D341Med (cell line): ENCODE measurements around the gene IQCN.

Experiments used
- DNase-seq: peaks from one replicate; pipeline ENCODE4 v3.0.0; 2012; ENCODE audit warnings: low spot score

Gene IQCN

DNA sequence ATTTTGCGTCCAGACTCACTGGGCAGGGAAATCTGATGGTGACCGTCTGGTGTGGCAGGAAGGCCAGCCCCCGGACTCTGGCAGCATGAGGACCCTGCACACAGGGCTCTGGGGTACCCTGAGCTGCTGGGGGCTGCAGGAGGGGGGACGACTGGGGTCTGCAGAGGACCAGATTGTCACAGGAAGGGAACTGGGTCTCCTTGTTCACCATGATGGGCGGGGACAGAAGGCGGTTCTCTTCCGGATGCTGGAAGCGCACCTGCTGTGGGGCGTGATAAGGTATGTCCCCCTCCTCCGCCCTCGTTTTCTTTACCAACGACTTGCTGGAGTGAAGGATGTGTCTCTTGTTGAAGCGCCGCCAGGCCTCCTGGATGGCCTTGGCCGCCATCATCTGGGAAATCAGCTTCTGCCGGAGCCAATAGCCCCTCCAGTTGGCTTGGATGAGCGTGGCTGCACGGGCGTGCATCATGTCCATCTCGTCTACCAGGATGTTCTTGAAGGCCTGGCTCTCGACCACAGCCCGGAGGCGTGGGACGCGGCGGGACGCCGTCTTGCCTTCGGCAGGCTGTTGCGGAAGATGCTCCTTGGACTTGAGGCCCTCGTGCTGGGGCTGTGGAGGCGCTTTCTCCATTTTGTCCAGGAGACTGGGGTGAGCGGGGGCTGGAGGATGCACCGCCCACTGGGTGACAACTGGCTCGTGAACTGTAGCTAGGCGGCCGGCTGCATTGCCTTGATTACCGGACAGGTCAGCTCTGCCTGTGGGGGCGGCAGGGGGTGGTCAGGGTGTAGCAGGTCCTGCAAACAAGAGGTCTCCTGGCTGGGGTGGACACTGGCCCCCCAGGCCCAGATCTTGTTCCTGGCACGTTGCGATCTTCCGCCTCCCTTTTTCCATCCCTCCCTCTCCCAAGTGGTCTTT lies 7.2 kb downstream of the IQCN start:
- no peak for DNase-seq

DNA sequence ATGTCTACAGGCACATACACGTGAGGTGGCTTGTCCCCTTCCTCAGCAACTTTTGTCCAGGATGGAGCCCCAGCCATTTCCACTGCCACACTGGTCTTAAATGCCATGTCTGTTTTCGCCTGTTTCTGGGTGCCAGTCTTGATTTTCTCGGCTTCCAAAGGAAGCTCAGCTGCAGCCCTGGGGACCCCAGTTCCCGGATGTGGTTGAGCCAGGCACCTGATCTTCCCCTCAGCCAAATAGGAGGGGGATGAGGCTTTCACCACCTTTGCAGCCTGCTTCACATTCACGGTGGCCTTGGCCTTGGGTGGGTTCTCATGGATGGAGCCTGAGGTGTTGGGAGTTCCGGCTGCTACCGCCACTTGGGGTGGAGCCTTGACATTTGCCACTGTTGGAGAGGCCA lies 8.7 kb downstream of the IQCN start:
- no peak for DNase-seq

DNA sequence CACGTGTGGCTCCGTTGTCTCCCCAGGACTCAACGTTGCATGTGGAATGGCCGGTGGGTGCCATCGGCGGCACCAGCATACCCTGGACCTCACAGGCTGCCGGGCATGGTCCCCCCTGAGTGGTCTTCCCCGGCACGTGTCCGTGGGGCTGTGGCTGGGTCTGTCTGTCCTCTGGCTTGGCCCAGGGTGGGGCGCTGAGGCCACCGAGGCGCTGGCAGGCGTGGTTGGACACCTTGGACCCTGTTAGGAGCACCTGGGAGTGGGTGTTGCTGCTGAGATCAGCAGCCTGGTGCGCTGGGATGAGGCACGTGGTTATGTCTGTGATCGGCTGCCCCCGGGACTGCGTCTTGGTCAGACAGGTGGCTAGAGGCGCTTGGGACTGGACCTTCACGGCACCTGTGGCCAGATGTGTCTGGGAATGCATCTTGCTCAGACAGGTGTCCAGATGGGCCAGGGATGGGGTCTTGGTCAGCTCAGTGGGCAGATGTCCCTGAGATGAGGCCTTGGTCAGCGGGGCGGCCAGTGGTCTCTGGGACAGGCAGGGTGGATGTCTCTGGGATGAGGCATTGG lies 9.2 kb downstream of the IQCN start:
- DNase-seq: no peak

DNA sequence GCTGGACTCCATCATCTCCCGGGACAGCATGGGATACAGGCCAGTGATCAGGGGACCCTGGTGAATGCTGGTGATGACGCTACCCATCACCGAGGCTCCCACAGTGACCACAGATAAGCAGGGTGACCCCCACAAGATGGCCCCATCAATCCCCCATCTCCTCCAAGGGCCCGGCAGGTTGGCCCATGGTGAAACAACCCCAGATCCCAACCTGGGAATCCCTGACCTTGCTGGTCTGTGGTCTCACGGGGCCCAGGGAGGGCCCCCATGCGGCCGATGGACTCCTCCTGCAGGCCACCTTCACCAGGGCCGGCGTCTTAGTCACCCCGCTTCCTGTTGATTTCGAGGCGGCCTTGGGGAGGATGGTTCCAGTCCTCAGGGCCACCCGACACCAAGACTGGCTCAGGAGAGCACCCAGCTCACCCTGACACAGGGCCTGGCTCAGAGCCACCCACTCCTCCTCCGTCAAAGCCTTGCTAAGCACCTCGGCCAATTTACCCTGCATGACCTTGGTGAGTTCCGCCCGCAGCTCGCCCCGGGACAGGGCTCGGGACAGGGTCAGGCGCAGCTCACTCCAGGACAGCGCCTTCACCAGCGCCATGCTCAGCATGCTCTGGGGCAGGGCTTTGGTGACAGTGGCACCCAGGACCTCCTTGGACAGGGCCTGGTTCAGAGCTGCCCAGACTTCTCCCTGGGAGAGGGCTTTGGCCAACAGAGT lies 10.0 kb downstream of the IQCN start:
- no peak for DNase-seq

DNA sequence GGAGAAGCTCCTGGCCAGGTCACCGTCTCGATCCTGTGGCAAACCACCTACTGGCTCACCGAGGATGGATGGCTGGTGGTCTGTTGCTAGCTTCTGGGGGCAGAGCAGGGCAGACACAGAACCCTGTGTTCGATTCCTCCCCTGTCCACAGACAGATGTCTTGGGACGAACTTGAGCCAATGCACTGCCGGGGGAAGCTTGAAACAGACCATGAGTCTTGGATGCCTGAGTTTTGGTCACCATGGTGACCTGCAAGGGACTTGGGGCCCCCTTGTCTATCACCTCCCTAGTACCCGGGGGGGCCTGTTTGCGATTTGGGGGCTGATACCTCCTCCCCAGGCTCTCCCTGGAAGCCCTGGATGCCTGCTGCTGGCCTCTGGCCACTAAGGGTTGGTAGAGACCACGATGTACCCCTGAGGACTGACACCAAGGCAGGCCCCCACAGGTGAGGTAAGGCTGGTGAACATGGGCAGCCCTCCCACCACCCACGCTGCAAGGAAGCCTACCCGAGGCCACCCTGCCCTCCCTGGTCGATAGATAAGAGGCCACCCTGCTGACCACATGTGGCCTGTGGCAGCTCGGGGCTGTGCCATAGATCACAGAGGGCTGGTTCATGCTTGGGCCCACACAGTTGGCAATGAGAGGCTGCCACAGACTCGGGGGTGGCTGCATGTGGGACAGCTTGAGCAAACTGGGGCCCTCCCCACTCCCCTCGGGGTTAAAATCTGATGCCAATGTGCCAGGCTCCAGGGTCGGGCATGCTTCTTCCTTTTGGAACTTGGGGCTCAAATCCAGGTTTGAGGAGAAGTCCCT lies 10.7 kb downstream of the IQCN start:
- DNase-seq: no peak

DNA sequence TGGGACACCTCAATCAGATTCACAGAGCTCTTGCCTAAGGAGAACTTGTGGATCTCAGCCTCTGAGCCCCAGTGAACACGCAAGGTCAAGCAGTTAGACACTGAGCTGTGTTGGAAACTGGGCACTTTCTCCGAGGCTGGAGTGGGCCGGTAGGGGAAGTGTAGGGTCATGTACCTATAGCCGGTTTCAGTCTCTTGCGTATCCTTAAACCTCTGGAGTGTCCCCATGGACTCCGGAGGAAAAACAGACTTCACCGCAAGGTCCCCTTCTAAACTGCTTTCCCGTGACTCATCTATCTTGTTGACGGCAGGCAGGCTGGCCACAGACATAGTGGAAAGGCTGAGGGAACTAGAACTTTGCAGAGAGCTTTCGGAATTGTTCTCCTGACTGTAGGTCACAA lies 11.3 kb downstream of the IQCN start:
- DNase-seq: no peak

DNA sequence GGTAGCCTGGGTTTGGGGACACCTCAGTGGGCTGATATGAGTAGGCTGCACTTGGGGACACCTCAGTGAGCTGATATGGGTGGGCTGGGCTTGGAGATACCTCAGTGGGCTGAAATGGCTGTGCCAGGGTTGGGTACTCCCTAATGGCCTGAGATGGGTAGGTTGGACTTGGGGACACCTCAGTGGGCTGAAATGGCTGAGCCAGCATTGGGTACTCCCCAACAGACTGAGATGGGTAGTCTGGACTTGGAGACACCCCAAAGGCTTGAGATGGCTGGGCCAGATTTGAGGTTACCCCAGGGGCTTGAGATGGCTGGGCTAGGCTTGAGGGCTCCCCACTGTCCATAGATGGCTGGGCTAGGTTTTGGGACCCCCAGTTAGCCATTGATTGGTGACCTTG lies 12.1 kb downstream of the IQCN start:
- DNase-seq: no peak

DNA sequence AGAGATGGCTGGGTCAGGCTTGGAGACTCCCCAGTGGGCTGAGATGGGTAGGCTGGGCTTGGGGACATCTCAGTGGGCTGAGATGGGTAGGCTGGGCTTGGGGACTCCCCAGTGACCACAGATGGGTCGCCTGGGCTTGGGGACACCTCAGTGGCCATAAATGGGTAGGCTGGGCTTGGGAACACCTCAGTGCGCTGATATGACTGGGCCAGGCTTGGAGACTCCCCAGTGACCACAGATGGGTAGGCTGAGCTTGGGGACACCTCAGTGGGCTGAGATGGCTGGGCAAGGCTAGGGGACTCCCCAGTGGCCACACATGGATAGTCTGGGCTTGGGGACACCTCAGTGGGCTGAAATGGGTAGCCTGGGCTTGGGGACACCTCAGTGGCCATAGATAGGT lies 12.8 kb downstream of the IQCN start:
- DNase-seq: no peak

DNA sequence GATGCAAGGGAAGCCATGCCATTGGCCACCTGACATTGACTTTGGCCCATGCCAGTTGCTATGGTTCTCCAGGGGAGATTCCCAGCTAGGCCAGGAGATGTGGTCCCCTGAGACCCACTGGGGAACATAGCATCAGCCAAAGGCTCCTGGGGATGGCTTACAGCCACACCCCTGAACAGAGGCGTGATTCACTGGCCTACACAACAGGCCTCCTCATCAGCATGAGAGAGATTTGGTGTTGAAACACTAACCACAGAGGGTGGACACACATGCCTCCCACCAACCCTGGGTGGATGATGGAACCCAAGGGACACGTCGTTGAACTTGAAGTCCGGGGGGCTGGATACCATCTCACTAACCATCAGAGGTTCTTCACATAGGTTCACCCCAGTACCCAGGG lies 14.4 kb downstream of the IQCN start:
- no peak for DNase-seq

DNA sequence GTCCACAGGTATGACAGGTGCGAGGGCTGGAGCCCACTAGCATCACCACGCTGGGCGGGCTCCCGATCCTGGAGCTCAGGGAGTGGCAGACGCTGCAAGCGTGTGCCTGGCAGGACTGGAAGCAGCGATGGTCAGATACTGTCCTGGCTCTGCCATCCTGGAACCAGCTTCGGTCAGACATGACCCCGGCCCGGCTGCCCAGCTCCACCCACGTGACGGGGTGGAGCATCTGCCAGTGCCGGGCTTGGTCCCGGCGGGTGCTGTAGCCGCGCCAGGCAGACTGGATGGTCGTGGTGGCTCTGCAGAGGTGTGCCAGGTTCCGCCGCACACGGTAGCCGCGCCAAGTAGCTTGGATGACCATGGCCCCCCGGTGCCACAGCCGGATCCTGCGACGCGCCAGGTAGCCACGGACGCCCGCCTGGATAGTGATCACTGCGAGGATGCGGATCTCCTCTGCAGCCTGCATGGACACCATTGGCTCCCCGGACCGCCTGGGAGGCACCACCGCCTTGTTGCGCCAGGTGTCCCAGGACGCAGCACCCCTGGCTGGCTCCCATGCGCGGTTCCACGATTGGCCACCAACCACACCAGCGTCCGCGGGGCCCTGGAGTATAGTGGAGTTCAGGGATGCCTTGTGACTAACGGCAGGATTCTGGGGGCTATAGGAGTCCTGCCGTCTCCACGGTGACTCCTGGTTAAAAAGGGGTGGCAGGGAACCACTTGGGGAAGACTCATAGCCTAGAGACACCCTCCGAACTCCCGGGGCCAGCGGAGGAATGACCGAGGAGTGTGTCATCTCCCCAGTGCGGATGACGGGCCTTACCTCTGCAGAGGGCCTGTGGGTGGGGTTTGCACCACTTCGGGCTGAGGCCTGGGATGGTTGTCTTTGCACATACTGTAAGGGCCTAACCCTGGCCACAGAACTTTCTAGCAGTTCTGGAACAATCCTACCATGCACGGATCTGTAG lies 16.5 kb downstream of the IQCN start:
- DNase-seq: no peak

DNA sequence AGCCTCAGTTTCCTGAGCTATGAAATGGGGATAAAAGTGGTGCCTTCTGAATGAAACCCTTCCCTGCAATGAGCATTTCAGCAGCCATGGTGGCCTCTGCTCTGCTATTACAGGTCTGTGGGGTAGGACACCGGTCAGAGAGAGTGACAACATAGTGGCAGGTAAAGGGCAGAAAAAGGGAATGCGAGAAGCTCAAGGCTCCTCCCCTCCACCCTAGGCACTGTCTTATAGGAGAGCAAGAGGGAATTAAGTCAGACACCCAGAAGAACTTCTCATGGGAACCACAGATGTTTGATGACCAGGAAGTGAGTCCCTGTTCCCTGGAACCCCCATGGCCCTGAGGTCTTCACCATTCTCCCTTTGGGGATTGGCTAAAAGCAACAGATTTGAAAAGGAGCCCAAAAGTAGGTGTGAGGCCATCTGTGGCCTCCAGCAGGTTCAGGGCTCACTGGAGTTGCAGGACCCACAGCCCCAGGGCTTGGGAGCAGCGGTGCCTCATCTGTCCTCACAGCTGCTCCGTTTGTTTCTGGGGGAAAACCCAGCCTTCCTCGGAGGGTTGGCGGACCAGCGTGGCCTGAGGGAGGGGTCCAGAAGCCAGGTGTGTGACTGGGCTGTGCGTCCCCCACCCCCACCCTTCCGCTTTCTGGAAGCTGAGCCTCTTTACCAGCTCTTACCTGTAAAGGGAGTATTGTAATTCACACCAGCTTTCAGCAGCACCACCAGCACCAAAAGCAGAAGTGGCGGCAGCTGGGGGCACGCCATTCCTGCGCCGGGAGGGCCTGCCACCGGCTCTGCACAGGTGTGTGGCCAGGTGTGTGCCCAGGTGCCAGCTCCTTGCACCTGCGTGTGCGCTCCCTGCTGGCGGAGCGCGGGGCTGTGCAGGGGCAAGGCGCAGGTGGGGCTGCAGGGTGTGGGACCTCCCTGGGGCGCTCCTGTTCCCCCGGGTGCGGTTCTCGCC lies 19.4 kb downstream of the IQCN start:
- no peak for DNase-seq

DNA sequence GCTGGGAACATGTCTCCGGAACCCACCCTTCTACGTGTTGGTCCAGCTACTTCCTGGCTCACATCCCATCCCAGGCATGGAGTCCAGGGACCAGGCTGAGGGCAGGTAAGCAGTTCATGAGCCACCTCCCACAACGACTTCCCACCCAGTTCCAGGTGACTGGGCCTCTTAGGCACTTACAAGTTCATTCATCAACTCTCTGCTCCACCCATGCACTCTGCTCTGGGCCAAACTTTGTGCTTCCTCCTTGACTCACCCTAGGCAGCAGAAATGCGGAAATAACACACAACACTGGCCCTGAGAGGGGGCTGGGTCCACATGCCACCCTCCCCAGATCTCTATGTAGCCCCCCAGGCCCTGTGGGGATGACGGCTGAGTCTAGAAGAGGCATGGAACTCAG lies 20.5 kb downstream of the IQCN start:
- no peak for DNase-seq

DNA sequence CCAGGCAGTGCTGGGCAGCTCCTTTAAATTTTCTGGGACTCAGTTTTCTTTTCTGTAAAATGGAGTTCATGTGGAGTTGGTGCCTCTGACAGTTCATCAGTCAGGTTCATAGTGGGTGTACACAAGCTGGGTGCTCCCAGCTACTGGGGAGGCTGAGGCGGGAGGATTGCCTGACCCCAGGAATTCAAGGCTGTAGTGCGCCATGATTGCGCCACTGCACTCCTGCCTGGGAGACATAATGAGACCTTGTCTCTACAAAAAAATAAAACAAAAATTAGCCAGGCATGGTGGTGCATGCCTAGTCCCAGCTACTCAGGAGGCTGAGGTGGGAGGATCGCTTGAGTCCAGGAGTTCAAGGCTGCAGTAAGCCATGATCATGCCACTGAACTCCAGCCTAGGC lies 21.1 kb downstream of the IQCN start:
- DNase-seq: no peak

DNA sequence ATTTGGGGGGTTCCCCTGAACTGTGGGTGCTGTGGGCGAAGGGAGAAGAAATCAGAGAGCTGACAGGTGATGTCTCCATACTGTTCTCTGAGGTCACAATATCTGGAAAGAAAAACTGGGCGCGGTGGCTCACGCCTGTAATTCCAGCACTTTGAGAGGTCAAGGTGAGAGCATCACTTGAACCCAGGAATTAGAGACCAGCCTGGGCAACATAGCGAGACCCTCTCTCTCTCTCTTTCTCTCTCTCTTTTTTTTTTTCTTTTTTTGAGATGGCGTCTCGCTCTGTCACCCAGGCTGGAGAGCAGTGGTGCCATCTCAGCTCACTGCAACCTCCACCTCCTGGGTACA lies 21.9 kb downstream of the IQCN start:
- no peak for DNase-seq

DNA sequence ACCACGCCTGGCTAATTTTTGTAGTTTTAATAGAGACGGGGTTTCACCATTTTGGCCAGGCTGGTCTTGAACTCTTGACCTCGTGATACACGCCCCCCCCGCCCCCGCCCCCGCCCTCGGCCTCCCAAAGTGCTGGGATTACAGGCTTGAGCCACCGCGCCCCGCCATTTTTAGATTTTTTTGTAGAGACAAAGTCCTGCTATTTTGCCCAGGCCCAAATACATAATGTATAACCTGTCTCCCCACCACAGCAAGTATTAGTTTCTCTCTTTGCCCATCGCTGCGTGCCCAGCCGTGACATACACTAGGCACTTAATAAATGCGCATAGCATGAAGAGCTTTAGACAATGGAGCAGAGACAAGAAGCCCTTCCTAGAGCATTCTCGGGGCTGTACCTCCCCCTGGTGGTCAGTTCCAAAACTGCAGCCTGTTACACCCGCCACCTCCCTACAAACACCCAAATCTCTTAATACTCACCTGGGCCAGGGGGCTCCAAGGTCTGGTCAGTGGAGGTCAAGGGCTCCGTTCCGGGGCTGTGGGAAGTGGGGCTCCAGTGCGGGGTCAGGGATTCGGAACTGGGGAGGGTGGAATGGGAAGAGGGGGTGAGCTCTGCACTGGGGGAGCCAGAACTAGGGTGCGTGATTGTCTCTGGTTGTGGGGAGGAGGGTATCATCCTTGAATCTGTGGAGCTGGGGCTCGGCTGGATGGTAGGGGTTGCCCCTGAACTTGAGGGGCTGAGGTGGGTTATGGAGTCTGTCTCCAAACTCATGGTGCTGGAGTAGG lies 22.5 kb downstream of the IQCN start:
- DNase-seq: peak; percentile 83

DNA sequence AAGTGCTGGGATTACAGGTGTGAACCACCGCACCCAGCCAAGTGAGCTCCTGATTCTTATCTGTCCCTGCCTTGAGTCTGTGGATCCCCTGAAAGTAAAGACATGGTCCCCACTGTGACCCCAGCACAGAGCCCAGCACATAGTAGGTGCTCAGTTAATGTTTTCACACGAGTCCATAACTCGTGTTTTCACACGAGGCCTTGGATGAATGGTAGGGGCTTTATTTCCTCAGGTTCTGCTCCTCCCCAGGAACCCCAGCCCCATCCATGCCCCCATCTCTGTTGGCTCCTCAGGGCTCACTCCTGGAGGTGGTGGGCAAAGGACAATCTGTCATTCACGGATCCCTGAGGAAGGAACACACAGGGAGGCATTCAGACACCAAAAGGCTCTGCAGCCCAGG lies 24.4 kb downstream of the IQCN start:
- DNase-seq: no peak

DNA sequence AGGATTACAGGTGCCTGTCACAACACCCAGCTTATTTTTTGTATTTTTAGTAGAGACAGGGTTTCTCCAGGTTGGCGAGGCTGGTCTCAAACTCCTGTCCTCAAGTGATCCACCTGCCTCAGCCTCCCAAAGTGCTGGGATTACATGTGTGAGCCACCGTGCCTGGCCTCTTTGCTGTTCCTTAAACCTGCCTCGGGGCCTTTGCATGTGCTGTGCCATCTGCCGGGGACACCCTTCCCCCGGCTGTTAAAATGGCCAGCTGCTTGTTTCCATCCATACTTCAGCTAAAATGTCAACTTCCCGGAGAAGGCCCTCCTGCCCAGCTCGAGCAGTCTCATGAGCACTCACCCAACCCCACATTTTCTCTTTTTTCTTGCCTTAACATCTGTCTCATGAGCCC lies 29.0 kb downstream of the IQCN start:
- DNase-seq: no peak

DNA sequence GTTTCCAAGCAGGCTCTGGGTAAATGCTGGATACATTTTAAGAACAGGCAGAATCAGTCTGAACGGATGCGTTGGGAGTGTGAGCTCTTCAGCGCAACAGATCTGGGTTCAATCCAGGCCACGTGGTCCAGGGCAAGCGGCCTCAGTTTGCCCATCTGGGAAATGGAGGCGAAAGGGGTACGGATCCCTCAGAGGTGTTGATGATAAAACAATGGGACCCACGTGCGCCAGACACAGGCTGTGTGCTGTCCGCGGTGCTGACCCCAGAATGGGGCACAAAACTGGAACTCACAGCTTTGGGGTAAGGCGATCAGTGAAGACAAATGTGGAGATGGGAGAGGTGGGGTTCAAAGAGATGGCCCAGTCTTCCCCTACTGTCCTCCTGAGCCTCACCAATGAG lies 34.9 kb downstream of the IQCN start:
- no peak for DNase-seq

DNA sequence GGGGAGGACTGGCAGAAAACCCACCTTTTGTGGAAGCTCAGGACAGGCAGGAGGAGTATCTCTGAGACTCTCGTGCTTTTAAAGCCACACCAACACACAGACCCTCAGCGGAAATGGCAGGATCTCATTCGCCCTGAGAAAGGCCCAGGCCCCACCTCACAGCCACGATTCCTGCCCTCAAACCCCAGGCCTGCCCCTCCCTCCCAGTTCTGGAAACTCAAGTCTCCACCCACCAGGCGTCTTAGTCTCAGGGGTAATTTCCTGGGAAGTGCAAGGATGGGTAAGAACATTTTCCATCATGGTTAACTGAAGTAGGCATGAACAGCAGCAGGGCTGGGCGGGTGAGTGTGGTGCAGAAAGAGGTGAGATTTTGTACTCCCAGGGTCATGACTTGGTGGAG lies 40.1 kb downstream of the IQCN start:
- no peak for DNase-seq
